Right atrium auricular region (tissue), 2 donors: ENCODE data around the gene BTBD16. TPM values are rescaled to one million over a fixed set of nuclear protein-coding genes. Genes with fewer than 3 reads are reported as not detected.

Experiments
- DNase-seq: peaks from one replicate; pipeline ENCODE4 v3.0.0-alpha.2; 2019; ENCODE audit warnings: low spot score
- H3K27ac ChIP-seq, 2 donors: fragments of 200-600 bp; sonication (generic); 1 replicate in 1 of 2; 2 replicates in 1 of 2; pipeline ENCODE4 v1.5.1; 2016 to 2019
- H3K27me3 ChIP-seq, 2 donors: fragments of 200-600 bp; sonication (generic); one replicate each; pipeline versions ENCODE4 v1.5.1 to v1.6.0; 2017 to 2019
- H3K36me3 ChIP-seq: fragments of 200-600 bp; sonication (generic); one replicate; pipeline ENCODE4 v1.5.1; 2016
- H3K4me1 ChIP-seq, 2 donors: fragments of 200-600 bp; sonication (generic); one replicate each; pipeline versions ENCODE4 v1.5.1 to v1.6.0; 2017 to 2019
- H3K4me3 ChIP-seq, 2 donors: fragments of 200-600 bp; sonication (generic); 1 replicate in 1 of 2; 2 replicates in 1 of 2; pipeline ENCODE4 v1.5.1; 2017 to 2019; ENCODE audit warnings: mild to moderate bottlenecking in 1 of 2, moderate library complexity in 1 of 2
- H3K9me3 ChIP-seq, 2 donors: fragments of 200-600 bp; sonication (generic); one replicate each; pipeline ENCODE4 v1.5.1; 2019
- total RNA-seq, 2 donors: library from RNA; depleted of rRNA; stranded (reverse); fragments of >200 nt; gene quantifications; one replicate each; pipeline ENCODE4 v1.1.0, GENCODE V29; 2016
- TF ChIP-seq, protein P1 (sequence below), 2 donors: fragments of 200-600 bp; sonication (generic); IDR thresholded peaks; one replicate each; pipeline ENCODE4 v1.5.1; 2019; ENCODE audit warnings: antibody characterized with exemption in 2 of 2

BTBD16 gene
- total RNA-seq, 2 donors from 2014 or later: not detected

DNA sequence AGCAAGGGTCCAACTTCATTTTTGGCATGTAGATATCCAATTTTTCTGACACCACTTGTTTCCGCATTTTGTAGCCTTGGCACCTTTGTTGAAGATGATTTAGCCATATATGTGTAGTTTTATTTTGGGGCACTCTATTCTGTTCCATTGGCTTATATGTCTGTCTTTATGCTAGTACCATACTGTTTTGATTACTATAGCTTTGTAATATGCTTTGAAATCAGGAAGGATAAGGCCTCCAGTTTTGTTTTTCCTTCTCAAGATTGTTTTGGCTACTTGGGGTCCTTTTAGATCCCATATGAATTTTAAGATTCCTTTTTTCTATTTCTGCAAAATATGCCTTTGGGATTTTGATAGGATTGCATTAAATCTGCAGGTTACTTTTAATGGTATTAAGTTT is 9.5 kb upstream of the BTBD16 start:
- Histone ChIP-seq H3K4me1 (peaks cover 0 to 7% of the 10 kb centered on the region in 2 donors), H3K27me3 (no peaks in the 10 kb centered on the region), H3K4me3 (no peak overlapping the region), H3K27ac (no peak overlapping the region), H3K36me3 (peaks cover 8% of the 10 kb centered on the region), H3K9me3 (peaks cover 0 to 16% of the 10 kb centered on the region in 2 donors)
- TF ChIP-seq, protein P1, sequence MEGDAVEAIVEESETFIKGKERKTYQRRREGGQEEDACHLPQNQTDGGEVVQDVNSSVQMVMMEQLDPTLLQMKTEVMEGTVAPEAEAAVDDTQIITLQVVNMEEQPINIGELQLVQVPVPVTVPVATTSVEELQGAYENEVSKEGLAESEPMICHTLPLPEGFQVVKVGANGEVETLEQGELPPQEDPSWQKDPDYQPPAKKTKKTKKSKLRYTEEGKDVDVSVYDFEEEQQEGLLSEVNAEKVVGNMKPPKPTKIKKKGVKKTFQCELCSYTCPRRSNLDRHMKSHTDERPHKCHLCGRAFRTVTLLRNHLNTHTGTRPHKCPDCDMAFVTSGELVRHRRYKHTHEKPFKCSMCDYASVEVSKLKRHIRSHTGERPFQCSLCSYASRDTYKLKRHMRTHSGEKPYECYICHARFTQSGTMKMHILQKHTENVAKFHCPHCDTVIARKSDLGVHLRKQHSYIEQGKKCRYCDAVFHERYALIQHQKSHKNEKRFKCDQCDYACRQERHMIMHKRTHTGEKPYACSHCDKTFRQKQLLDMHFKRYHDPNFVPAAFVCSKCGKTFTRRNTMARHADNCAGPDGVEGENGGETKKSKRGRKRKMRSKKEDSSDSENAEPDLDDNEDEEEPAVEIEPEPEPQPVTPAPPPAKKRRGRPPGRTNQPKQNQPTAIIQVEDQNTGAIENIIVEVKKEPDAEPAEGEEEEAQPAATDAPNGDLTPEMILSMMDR (IDR thresholded peaks at IDR 0.05): no peak
- no peak for DNase-seq

DNA sequence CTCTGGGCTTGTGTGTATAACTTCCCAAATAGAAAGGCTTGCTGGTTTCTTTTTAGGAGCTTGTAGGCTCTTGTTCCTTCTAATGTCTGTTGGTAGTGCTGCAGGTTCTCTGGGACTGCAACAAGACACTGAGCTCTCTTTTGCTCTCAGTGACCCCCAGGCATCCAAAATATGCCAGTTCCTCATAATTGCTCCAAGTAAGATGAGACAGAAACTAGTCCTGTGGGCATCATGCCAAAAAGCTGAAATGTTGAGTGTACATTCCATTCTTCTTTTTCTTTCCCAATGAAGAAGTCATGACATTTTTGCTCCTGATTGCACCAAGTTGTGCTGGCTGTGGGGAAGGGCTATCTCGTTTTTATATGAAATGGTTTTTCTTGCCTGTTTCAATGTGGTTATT is 7.1 kb upstream of the BTBD16 start:
- Histone ChIP-seq H3K27ac (no peak overlapping the region), H3K4me1 (peaks cover 0 to 7% of the 10 kb centered on the region in 2 donors), H3K9me3 (peaks cover 0 to 16% of the 10 kb centered on the region in 2 donors), H3K36me3 (peaks cover under 1% of the 10 kb centered on the region), H3K4me3 (no peak overlapping the region), H3K27me3 (no peaks in the 10 kb centered on the region)
- DNase-seq: no peak
- TF ChIP-seq, protein P1 (IDR thresholded peaks at IDR 0.05): no peak

DNA sequence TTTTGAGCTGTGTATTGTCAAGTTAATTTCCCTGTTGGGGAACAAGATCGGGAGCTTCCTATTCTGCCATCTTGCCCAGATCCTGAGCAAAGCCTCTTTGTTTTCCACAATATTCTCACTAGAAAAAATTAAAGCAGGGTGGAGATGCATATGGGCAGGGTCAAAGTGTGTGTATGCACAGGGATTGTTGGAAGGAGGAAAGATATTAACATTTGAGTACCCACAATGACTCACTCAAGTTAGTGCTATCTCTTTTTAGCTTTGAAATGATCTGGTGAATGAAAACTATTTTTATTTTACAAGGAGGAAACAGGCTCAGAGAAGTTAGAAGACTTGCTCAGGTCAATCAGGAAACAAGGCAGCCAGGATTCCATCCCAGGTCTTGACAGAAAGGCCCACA is 6.7 kb upstream of the BTBD16 start:
- Histone ChIP-seq H3K27ac (no peak overlapping the region), H3K27me3 (no peaks in the 10 kb centered on the region), H3K9me3 (peaks cover 0 to 16% of the 10 kb centered on the region in 2 donors), H3K36me3 (peaks cover 5% of the 10 kb centered on the region), H3K4me1 (peaks cover 0 to 7% of the 10 kb centered on the region in 2 donors), H3K4me3 (no peak overlapping the region)
- TF ChIP-seq, protein P1 (IDR thresholded peaks at IDR 0.05): no peak
- no peak for DNase-seq

DNA sequence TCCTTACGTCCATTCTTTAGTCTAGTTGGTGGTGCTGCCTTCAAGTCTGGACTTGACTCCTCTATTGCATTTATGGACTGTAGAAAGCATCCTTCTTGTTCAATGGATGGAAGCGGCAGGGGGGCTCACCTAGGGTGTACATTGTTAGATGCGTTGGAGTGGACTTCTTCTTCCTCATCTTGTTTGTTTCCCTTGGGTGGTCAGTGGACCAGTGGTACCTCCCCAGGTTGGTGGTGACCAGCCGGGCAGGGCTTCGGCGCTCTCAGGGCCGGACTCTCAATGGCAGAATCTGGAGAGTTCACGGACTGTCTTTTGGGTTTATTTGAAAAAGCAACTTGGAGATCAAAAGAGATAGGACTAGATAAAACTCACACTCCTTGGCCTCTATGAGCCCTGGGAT is 6.2 kb upstream of the BTBD16 start:
- TF ChIP-seq, protein P1 (IDR thresholded peaks at IDR 0.05): no peak
- H3K27me3 ChIP-seq: no peaks in the 10 kb centered on the region
- H3K4me3 ChIP-seq: no peak overlapping the region
- H3K4me1 ChIP-seq: peaks cover 0 to 7% of the 10 kb centered on the region in 2 donors
- peaks cover 8% of the 10 kb centered on the region for H3K36me3 ChIP-seq
- H3K27ac ChIP-seq: no peak overlapping the region
- DNase-seq: no peak
- H3K9me3 ChIP-seq: peaks cover 0 to 16% of the 10 kb centered on the region in 2 donors

DNA sequence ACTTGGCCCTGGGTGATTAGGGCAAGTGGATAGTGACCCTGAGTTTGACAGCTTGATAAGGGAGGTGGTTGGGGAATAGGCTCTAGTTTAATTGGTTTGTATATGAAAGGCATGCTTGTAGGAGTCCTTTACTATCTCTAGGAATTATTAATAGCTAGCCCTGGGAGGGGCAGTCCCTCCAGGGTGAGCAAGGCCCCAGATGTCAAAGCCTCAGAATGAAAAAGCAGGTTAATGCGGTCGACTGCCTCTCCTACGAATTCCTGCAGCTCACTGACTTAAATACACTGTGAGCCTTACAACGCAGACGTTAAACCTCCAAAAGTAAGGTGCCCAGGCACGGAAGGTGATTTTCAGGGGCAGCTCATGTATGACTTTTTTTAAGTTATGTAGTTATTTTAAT is 5.2 kb upstream of the BTBD16 start:
- TF ChIP-seq, protein P1 (IDR thresholded peaks at IDR 0.05): no peak
- Histone ChIP-seq H3K36me3 (peaks cover 8% of the 10 kb centered on the region), H3K27me3 (no peaks in the 10 kb centered on the region), H3K4me1 (peaks cover 0 to 7% of the 10 kb centered on the region in 2 donors), H3K27ac (no peak overlapping the region), H3K9me3 (peaks cover 0 to 16% of the 10 kb centered on the region in 2 donors), H3K4me3 (no peak overlapping the region)
- DNase-seq: no peak
